ENCODE data around the gene ANKDD1B.

GRCh38 chr5:75648712-75649111 is 37.5 kb downstream of the ANKDD1B start:
- TF ChIP-seq CTCF (IDR thresholded peaks at IDR 0.05) (no peak), POLR2A (IDR thresholded peaks at IDR 0.05) (no peak), POLR2AphosphoS5 (IDR thresholded peaks at IDR 0.05) (no peak)

Measured in prostate gland (tissue), 2 donors.